Measurements from ENCODE around the gene PLEKHG1.

The PLEKHG1 gene

GRCh38 chr6:150576651-150577226 lies 22.9 kb upstream of the PLEKHG1 start:
- no peak for DNase-seq (ENCODE audit: low read depth)
- H3K4me3 ChIP-seq (ENCODE audit: low read length): no peak overlapping the region
- TF ChIP-seq, protein P1, sequence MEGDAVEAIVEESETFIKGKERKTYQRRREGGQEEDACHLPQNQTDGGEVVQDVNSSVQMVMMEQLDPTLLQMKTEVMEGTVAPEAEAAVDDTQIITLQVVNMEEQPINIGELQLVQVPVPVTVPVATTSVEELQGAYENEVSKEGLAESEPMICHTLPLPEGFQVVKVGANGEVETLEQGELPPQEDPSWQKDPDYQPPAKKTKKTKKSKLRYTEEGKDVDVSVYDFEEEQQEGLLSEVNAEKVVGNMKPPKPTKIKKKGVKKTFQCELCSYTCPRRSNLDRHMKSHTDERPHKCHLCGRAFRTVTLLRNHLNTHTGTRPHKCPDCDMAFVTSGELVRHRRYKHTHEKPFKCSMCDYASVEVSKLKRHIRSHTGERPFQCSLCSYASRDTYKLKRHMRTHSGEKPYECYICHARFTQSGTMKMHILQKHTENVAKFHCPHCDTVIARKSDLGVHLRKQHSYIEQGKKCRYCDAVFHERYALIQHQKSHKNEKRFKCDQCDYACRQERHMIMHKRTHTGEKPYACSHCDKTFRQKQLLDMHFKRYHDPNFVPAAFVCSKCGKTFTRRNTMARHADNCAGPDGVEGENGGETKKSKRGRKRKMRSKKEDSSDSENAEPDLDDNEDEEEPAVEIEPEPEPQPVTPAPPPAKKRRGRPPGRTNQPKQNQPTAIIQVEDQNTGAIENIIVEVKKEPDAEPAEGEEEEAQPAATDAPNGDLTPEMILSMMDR (conservative IDR thresholded peaks at IDR 0.05; ENCODE audit: low read depth, low read length): no peak

DNA sequence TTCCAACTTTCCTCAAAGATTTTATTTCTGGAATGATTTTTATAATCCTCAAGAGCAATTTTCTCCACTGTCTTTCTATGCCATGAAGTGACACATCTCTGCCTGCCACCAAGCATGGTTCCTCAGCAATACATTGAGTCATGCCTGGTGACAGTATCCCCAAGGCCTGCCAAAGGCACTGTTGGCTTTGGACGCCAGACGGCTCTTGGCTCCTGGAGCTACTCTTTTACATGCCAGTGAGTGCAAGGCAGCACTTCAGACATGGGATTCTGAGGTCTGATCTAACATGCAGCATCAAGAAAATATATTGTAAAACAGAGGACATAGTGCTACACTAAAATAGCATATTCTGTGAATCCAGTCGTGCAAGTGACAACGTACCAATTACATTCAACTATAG lies 20.1 kb upstream of the PLEKHG1 start:
- DNase-seq (ENCODE audit: low read depth): no peak
- no peak overlapping the region for H3K4me3 ChIP-seq (ENCODE audit: low read length)
- TF ChIP-seq, protein P1 (conservative IDR thresholded peaks at IDR 0.05; ENCODE audit: low read depth, low read length): no peak

- no peak overlapping the region for H3K4me3 ChIP-seq (ENCODE audit: low read length)
- TF ChIP-seq, protein P1 (conservative IDR thresholded peaks at IDR 0.05; ENCODE audit: low read depth, low read length): no peak
- no peak for DNase-seq (ENCODE audit: low read depth)
Observed at GRCh38 chr6:150580489-150580888, 19.2 kb upstream of the PLEKHG1 start.

GRCh38 chr6:150584065-150584464 lies 15.6 kb upstream of the PLEKHG1 start:
- DNase-seq (ENCODE audit: low read depth): no peak
- TF ChIP-seq, protein P1 (conservative IDR thresholded peaks at IDR 0.05; ENCODE audit: low read depth, low read length): no peak
- no peak overlapping the region for H3K4me3 ChIP-seq (ENCODE audit: low read length)

GRCh38 chr6:150584596-150584995 lies 15.1 kb upstream of the PLEKHG1 start:
- no peak for DNase-seq (ENCODE audit: low read depth)
- no peak overlapping the region for H3K4me3 ChIP-seq (ENCODE audit: low read length)
- TF ChIP-seq, protein P1 (conservative IDR thresholded peaks at IDR 0.05; ENCODE audit: low read depth, low read length): no peak

GRCh38 chr6:150586850-150587359 lies 12.8 kb upstream of the PLEKHG1 start:
- TF ChIP-seq, protein P1 (conservative IDR thresholded peaks at IDR 0.05; ENCODE audit: low read depth, low read length): no peak
- DNase-seq (ENCODE audit: low read depth): no peak

GRCh38 chr6:150587637-150588036 lies 12.0 kb upstream of the PLEKHG1 start:
- no peak for DNase-seq (ENCODE audit: low read depth)
- no peak overlapping the region for H3K4me3 ChIP-seq (ENCODE audit: low read length)
- TF ChIP-seq, protein P1 (conservative IDR thresholded peaks at IDR 0.05; ENCODE audit: low read depth, low read length): no peak

More at GRCh38 chr6:150586850-150587359, 12.8 kb upstream of the PLEKHG1 start:
- H3K4me3 ChIP-seq (ENCODE audit: low read length): no peak overlapping the region

Measured in retinal pigment epithelial cell (primary cell).